Endodermal cell (in vitro differentiated cells): ENCODE data around the gene TRIO. TPM values are rescaled to one million over a fixed set of nuclear protein-coding genes. Genes with fewer than 3 reads are reported as not detected.

Source experiments
- DNase-seq: peaks from one replicate; pipeline ENCODE4 v3.0.0-alpha.2; 2017
- H3K27ac ChIP-seq: 2 replicates; pipeline ENCODE4 v1.5.1; 2013; ENCODE audit warnings: mild to moderate bottlenecking, low read depth, low read length, moderate library complexity
- H3K27me3 ChIP-seq: 2 replicates; pipeline ENCODE4 v1.6.1; 2013; ENCODE audit warnings: mild to moderate bottlenecking, low read length, moderate library complexity; ENCODE audit not compliant: insufficient read depth, control insufficient read depth, poor library complexity, severe bottlenecking
- H3K36me3 ChIP-seq: 2 replicates; pipeline ENCODE4 v1.7.0; 2013; ENCODE audit warnings: mild to moderate bottlenecking, low read length, moderate library complexity; ENCODE audit not compliant: control insufficient read depth, insufficient read depth
- H3K4me1 ChIP-seq: one replicate; pipeline ENCODE4 v1.7.0; 2013; ENCODE audit warnings: low read length; ENCODE audit not compliant: control insufficient read depth, insufficient read depth
- H3K4me3 ChIP-seq: 2 replicates; pipeline ENCODE4 v1.5.1; 2013; ENCODE audit warnings: mild to moderate bottlenecking, low read length, moderate library complexity
- H3K9ac ChIP-seq: 2 replicates; pipeline ENCODE4 v1.6.1; 2013; ENCODE audit warnings: mild to moderate bottlenecking, low read length, moderate library complexity; ENCODE audit not compliant: poor library complexity, severe bottlenecking; ENCODE audit errors: extremely low read depth
- H3K9me3 ChIP-seq: 2 replicates; pipeline ENCODE4 v1.6.1; 2013; ENCODE audit warnings: mild to moderate bottlenecking, low read length, moderate library complexity; ENCODE audit not compliant: control insufficient read depth
- H3K27ac Mint-ChIP-seq: 2 replicates; pipeline ENCODE4 v1.8.0; 2020; ENCODE audit warnings: mixed read lengths
- H3K27me3 Mint-ChIP-seq: 2 replicates; pipeline ENCODE4 v1.8.0; 2021; ENCODE audit warnings: mild to moderate bottlenecking, mixed read lengths; ENCODE audit not compliant: insufficient read depth
- H3K36me3 Mint-ChIP-seq: 2 replicates; pipeline ENCODE4 v1.8.0; 2020; ENCODE audit warnings: low read depth, mixed read lengths
- H3K4me1 Mint-ChIP-seq: 2 replicates; pipeline ENCODE4 v1.8.0; 2020; ENCODE audit warnings: mixed read lengths
- H3K4me3 Mint-ChIP-seq: 2 replicates; pipeline ENCODE4 v1.8.0; 2020; ENCODE audit warnings: mild to moderate bottlenecking, moderate library complexity, mixed read lengths
- H3K9me3 Mint-ChIP-seq: 2 replicates; pipeline ENCODE4 v1.8.0; 2020; ENCODE audit warnings: mild to moderate bottlenecking, mixed read lengths
- whole genome bisulfite sequencing, 2 experiments: methylation state at CpG; one replicate each; pipeline versions ENCODE4 v1.1.5 to v1.1.7; 2013; ENCODE audit warnings: missing lambda C conversion rate in 2 of 2, mixed read lengths in 1 of 2; ENCODE audit not compliant: insufficient coverage in 1 of 2, insufficient read length in 1 of 2; 5-methylcytosine and 5-hydroxymethylcytosine counted together
- total RNA-seq, 2 donors: library from RNA; stranded (reverse); fragmentation: NEBNext Ultra II Directional in 1 of 2; extraction: Animal tissue kit (Norgen Biotek cat#: 25700) in 1 of 2; gene quantifications; 2 replicates in 1 of 2; 3 replicates in 1 of 2; pipeline ENCODE4 v1.2.1, GENCODE V29; 2021
- TF ChIP-seq, protein P1 (sequence below): fragments of 200-600 bp; sonication (generic); conservative IDR thresholded peaks from 2 replicates; pipeline ENCODE4 v1.5.0; 2021; ENCODE audit warnings: antibody characterized with exemption, mild to moderate bottlenecking

The TRIO gene
- total RNA-seq, 2 donors from 2014 or later: 88.3 to 109 TPM

GRCh38 chr5:14486486-14486885, 343.3 kb downstream of the TRIO start:
- no peaks in the 10 kb centered on the region for H3K4me1 ChIP-seq
- H3K27ac ChIP-seq: no peak overlapping the region
- no peaks in the 10 kb centered on the region for H3K27me3 ChIP-seq
- H3K4me3 Mint-ChIP-seq: no peak overlapping the region
- H3K4me3 ChIP-seq: no peak overlapping the region
- no peak overlapping the region for H3K9ac ChIP-seq
- H3K9me3 ChIP-seq: no peaks in the 10 kb centered on the region
- H3K36me3 ChIP-seq: peaks cover 44% of the 10 kb centered on the region
- WGBS, 2 experiments: 95 to 100% methylated on average over 4 to 5 of the region's 5 CpGs
- H3K27ac Mint-ChIP-seq: no peak overlapping the region
- no peaks in the 10 kb centered on the region for H3K4me1 Mint-ChIP-seq
- DNase-seq: no peak
- H3K27me3 Mint-ChIP-seq: no peaks in the 10 kb centered on the region
- TF ChIP-seq, protein P1, sequence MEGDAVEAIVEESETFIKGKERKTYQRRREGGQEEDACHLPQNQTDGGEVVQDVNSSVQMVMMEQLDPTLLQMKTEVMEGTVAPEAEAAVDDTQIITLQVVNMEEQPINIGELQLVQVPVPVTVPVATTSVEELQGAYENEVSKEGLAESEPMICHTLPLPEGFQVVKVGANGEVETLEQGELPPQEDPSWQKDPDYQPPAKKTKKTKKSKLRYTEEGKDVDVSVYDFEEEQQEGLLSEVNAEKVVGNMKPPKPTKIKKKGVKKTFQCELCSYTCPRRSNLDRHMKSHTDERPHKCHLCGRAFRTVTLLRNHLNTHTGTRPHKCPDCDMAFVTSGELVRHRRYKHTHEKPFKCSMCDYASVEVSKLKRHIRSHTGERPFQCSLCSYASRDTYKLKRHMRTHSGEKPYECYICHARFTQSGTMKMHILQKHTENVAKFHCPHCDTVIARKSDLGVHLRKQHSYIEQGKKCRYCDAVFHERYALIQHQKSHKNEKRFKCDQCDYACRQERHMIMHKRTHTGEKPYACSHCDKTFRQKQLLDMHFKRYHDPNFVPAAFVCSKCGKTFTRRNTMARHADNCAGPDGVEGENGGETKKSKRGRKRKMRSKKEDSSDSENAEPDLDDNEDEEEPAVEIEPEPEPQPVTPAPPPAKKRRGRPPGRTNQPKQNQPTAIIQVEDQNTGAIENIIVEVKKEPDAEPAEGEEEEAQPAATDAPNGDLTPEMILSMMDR: no peak
- H3K9me3 Mint-ChIP-seq: no peaks in the 10 kb centered on the region
- H3K36me3 Mint-ChIP-seq: peaks cover 44% of the 10 kb centered on the region

DNA sequence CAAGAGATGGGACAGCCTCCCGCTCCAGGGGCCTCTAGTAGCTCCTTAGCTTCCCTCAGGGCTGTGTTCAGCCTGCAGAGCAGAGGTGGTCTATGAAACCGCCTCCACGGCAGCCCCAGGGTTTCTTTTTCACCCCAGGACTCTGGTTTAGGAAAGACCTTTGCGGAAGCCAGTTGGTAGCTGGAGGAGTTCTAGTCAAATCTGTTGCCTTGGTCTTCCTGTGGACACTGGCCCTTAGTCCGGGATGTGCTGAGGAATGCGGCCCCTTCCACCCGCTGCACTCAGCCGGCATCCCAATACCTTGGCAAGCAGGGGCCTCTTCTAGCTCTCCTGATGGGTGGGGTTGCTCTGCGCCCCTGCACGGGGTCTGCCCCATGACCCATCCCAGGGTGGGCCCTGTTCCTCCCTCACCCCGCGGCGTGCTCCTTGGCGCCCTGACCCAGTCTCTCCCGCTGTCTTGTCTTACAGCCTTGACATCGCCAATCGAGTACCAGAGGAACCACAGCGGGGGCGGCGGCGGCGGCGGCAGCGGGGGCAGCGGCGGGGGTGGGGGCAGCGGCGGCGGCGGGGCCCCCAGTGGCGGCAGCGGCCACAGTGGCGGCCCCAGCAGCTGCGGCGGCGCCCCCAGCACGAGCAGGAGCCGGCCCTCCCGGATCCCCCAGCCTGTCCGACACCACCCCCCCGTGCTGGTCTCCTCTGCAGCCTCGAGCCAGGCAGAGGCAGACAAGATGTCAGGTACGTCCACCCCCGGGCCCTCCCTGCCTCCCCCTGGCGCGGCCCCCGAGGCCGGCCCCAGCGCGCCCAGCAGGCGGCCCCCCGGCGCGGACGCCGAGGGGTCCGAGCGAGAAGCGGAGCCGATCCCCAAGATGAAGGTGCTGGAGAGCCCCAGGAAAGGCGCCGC, 344.1 kb downstream of the TRIO start:
- H3K4me3 ChIP-seq: no peak overlapping the region
- Mint-ChIP-seq H3K36me3 (peaks cover 47% of the 10 kb centered on the region), H3K27me3 (no peaks in the 10 kb centered on the region), H3K27ac (no peak overlapping the region), H3K4me3 (no peak overlapping the region), H3K4me1 (no peaks in the 10 kb centered on the region), H3K9me3 (no peaks in the 10 kb centered on the region)
- TF ChIP-seq, protein P1: no peak
- no peak overlapping the region for H3K27ac ChIP-seq
- H3K27me3 ChIP-seq: no peaks in the 10 kb centered on the region
- H3K9ac ChIP-seq: no peak overlapping the region
- H3K4me1 ChIP-seq: no peaks in the 10 kb centered on the region
- no peaks in the 10 kb centered on the region for H3K9me3 ChIP-seq
- 94 to 96% methylated on average over 31 to 62 of the region's 62 CpGs for WGBS, 2 experiments
- no peak for DNase-seq
- peaks cover 44% of the 10 kb centered on the region for H3K36me3 ChIP-seq

GRCh38 chr5:14487897-14488570, 344.9 kb downstream of the TRIO start:
- Histone ChIP-seq H3K27me3 (no peaks in the 10 kb centered on the region), H3K9me3 (no peaks in the 10 kb centered on the region), H3K27ac (no peak overlapping the region), H3K4me1 (no peaks in the 10 kb centered on the region), H3K9ac (no peak overlapping the region), H3K4me3 (no peak overlapping the region), H3K36me3 (peaks cover 45% of the 10 kb centered on the region)
- TF ChIP-seq, protein P1: no peak
- Mint-ChIP-seq H3K27ac (no peak overlapping the region), H3K36me3 (peaks cover 48% of the 10 kb centered on the region), H3K4me3 (no peak overlapping the region), H3K4me1 (no peaks in the 10 kb centered on the region), H3K27me3 (no peaks in the 10 kb centered on the region), H3K9me3 (no peaks in the 10 kb centered on the region)
- peak; percentile 64 for DNase-seq
- WGBS, 2 experiments: 96 to 99% methylated on average over 39 to 60 of the region's 60 CpGs
